GM19395 (cell line): ENCODE data around the gene TOMM20.

Experiments used
- ATAC-seq: cut with Tn5 transposase; IDR thresholded peaks from one replicate; pipeline ENCODE4 v1.9.1; 2021; ENCODE audit warnings: mild to moderate bottlenecking, moderate library complexity; ENCODE audit not compliant: unreplicated experiment

Gene TOMM20

GRCh38 chr1:235069577-235070563 is 58.8 kb downstream of the TOMM20 start:
- no peak for ATAC-seq

- no peak for ATAC-seq
Measured at GRCh38 chr1:235069176-235069575, 59.5 kb downstream of the TOMM20 start.

GRCh38 chr1:235068158-235069121 is 60.2 kb downstream of the TOMM20 start:
- no peak for ATAC-seq

GRCh38 chr1:235067396-235068157 is 61.1 kb downstream of the TOMM20 start:
- no peak for ATAC-seq

- ATAC-seq, result no peak
Measured at GRCh38 chr1:235063068-235063765, 65.4 kb downstream of the TOMM20 start.

GRCh38 chr1:235060607-235061470 is 67.8 kb downstream of the TOMM20 start:
- no peak for ATAC-seq
